Mucosa of descending colon (tissue), 3 donors: Measurements from ENCODE around the gene CLVS2. TPM values are rescaled to one million over a fixed set of nuclear protein-coding genes. Genes with fewer than 3 reads are reported as not detected.

ENCODE experiments used
- ATAC-seq: fragments of 200-7000 bp; cut with Tn5 transposase; one replicate; pipeline ENCODE4 v1.9.1; 2020; ENCODE audit warnings: mild to moderate bottlenecking, moderate library complexity
- DNase-seq, 3 donors: peaks; one replicate each; pipeline ENCODE4 v3.0.0-alpha.2; 2020
- H3K36me3 ChIP-seq: fragments of 200-600 bp; one replicate; pipeline ENCODE4 v1.8.0; 2021; ENCODE audit warnings: low read depth, mild to moderate bottlenecking
- H3K4me1 ChIP-seq: fragments of 200-600 bp; one replicate; pipeline ENCODE4 v1.8.0; 2021; ENCODE audit warnings: low read depth, mild to moderate bottlenecking
- H3K4me3 ChIP-seq: fragments of 200-600 bp; one replicate; pipeline ENCODE4 v1.8.0; 2021; ENCODE audit warnings: mild to moderate bottlenecking
- H3K9me3 ChIP-seq: fragments of 200-600 bp; one replicate; pipeline ENCODE4 v1.8.0; 2021; ENCODE audit warnings: mild to moderate bottlenecking
- CTCF ChIP-seq: fragments of 200-600 bp; IDR thresholded peaks from one replicate; pipeline ENCODE4 v1.8.0; 2022; ENCODE audit warnings: antibody characterized with exemption, mild to moderate bottlenecking
- intact Hi-C, 2 donors: fragments of 100-400 bp; cut with DNase I in 1 of 2; cut with micrococcal nuclease in 1 of 2; formaldehyde crosslinking; loops; one replicate each; pipeline versions ENCODE4 v1.11.0 to v1.11.1; 2022; cut with DNase I, micrococcal nuclease
- total RNA-seq, 3 donors: library from RNA; stranded (reverse); fragmentation: NEBNext Ultra II Directional in 2 of 3; extraction: Animal tissue kit (Norgen Biotek cat#: 25700) in 2 of 3; gene quantifications; one replicate each; pipeline versions ENCODE4 v1.2.1 to v1.2.4, GENCODE V29; 2021 to 2023
- donor health status: DM: no; HTN: no; CAD: no; lungs with moderate emphysema.
- donor health status: DM: no; HTN: no; CAD: no.
- donor health status: DM: no; HTN: yes; CAD: no.

Gene CLVS2
- total RNA-seq, 3 donors from 2014 or later: 0.03 to 0.92 (median 0.19) TPM

- Histone ChIP-seq H3K4me3 (no peak overlapping the region), H3K36me3 (no peaks in the 10 kb centered on the region), H3K9me3 (no peaks in the 10 kb centered on the region), H3K4me1 (no peaks in the 10 kb centered on the region)
- ATAC-seq (no peak), DNase-seq (no peak)
- intact Hi-C loops: no loop called here
- no peak for TF ChIP-seq CTCF
Measured at GRCh38 chr6:123042401-123042800, 46.4 kb downstream of the CLVS2 start.

- TF ChIP-seq CTCF: no peak
- no peaks in the 10 kb centered on the region for H3K36me3 ChIP-seq
- no peaks in the 10 kb centered on the region for H3K9me3 ChIP-seq
- H3K4me3 ChIP-seq: no peak overlapping the region
- no peak for ATAC-seq
- DNase-seq: no peak
- no peaks in the 10 kb centered on the region for H3K4me1 ChIP-seq
- intact Hi-C loops: no loop called here
Measured at GRCh38 chr6:123044341-123044860, 48.4 kb downstream of the CLVS2 start.

- intact Hi-C loops: no loop called here
- Histone ChIP-seq H3K9me3 (no peaks in the 10 kb centered on the region), H3K4me1 (no peaks in the 10 kb centered on the region), H3K4me3 (no peak overlapping the region), H3K36me3 (no peaks in the 10 kb centered on the region)
- DNase-seq (no peak), ATAC-seq (no peak)
- no peak for TF ChIP-seq CTCF
Measured at GRCh38 chr6:123053602-123054225, 57.7 kb downstream of the CLVS2 start.

- no peak for ATAC-seq
- TF ChIP-seq CTCF: no peak
- H3K9me3 ChIP-seq: no peaks in the 10 kb centered on the region
- intact Hi-C loops: no loop called here
- H3K4me3 ChIP-seq: no peak overlapping the region
- no peaks in the 10 kb centered on the region for H3K4me1 ChIP-seq
- DNase-seq: no peak
- H3K36me3 ChIP-seq: no peaks in the 10 kb centered on the region
Measured at GRCh38 chr6:123055256-123055655, 59.2 kb downstream of the CLVS2 start.

GRCh38 chr6:123062670-123063069 lies 66.6 kb downstream of the CLVS2 start:
- ATAC-seq (no peak), DNase-seq (no peak)
- no peaks in the 10 kb centered on the region for H3K4me1 ChIP-seq
- H3K9me3 ChIP-seq: no peaks in the 10 kb centered on the region
- H3K36me3 ChIP-seq: no peaks in the 10 kb centered on the region
- intact Hi-C loops: no loop called here
- no peak overlapping the region for H3K4me3 ChIP-seq
- TF ChIP-seq CTCF: no peak
